Colonic mucosa (tissue), 4 donors: ENCODE results near the gene RPS6KB2. TPM values are rescaled to one million over a fixed set of nuclear protein-coding genes. Genes with fewer than 3 reads are reported as not detected.

Experiments used
- DNase-seq: peaks from one replicate; pipeline ENCODE4 v3.0.0-alpha.2; 2020
- H3K27ac ChIP-seq: fragments of 200-600 bp; one replicate; pipeline ENCODE4 v1.8.0; 2021
- H3K27me3 ChIP-seq: fragments of 200-600 bp; one replicate; pipeline ENCODE4 v1.8.0; 2021
- H3K36me3 ChIP-seq: fragments of 200-600 bp; one replicate; pipeline ENCODE4 v1.8.0; 2021
- H3K4me1 ChIP-seq: fragments of 200-600 bp; one replicate; pipeline ENCODE4 v1.8.0; 2021; ENCODE audit warnings: mild to moderate bottlenecking
- H3K4me3 ChIP-seq: fragments of 200-600 bp; one replicate; pipeline ENCODE4 v1.8.0; 2021
- H3K9ac ChIP-seq, 2 donors: one replicate each; pipeline ENCODE4 v1.7.0; 2013; ENCODE audit warnings: control low read depth in 2 of 2, low read depth in 2 of 2, low read length in 2 of 2
- H3K9me3 ChIP-seq: fragments of 200-600 bp; one replicate; pipeline ENCODE4 v1.8.0; 2021
- intact Hi-C: fragments of 100-400 bp; cut with DNase I; formaldehyde crosslinking; loops from one replicate; pipeline ENCODE4 v1.14.1; 2022
- total RNA-seq, 2 donors: library from RNA; stranded (reverse); fragmentation: NEBNext Ultra II Directional in 1 of 2; extraction: Animal tissue kit (Norgen Biotek cat#: 25700) in 1 of 2; gene quantifications; one replicate each; pipeline ENCODE4 v1.2.1, GENCODE V29; 2021
- TF ChIP-seq, protein P1 (sequence below): fragments of 200-600 bp; IDR thresholded peaks from one replicate; pipeline ENCODE4 v1.8.0; 2022; ENCODE audit warnings: antibody characterized with exemption, mild to moderate bottlenecking
- donor health status: healthy.
- donor health status: DM: no; HTN: no; CAD: no.
- donor health status: DM: no; HTN: no; CAD: no.

The RPS6KB2 gene
- total RNA-seq, 2 donors from 2014 or later: 38.3 to 70.4 TPM

DNA sequence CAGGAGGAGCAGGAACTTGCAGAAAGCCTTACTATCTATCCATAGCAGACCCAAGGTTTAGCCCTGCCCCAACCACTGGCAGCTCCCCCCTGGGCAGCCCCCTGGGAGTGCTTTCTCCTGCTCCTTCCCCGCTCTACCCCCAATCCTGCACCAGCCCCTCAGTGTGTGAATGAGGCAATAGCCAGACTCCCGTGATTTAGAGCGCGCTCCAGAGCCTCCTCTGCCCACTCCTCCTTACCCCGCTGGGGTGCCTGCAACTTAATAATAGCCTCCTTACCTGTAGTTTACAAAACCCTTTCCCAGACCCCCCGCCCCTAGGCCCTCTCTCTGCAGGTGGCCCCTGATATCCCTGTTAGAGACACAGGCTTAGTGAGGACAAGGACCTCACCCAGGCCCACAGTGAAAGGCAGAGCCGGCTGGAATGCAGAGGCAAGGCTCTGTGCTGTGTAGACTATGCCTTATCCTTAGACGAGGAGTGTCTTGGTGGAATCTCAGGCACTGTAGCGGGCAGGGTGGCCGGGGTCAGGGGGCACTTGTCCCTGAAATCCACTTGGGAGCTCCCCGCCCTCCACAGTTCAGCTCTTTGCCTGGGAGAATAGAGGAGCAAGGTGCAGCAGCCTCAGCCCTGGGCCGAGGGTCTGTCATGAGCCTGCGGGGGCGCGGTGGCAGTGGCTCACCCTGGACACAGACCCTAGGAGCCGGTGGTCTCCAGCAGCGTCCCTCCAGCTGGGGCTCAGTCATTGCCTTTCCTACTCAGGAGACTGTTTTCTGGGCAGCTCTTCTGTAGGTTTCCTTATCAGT is 17.1 kb upstream of the RPS6KB2 start:
- Histone ChIP-seq H3K4me1 (no peaks in the 10 kb centered on the region), H3K36me3 (no peaks in the 10 kb centered on the region), H3K9ac (no peak overlapping the region), H3K9me3 (no peaks in the 10 kb centered on the region), H3K4me3 (no peak overlapping the region), H3K27me3 (no peaks in the 10 kb centered on the region), H3K27ac (no peak overlapping the region)
- DNase-seq: no peak
- TF ChIP-seq, protein P1, sequence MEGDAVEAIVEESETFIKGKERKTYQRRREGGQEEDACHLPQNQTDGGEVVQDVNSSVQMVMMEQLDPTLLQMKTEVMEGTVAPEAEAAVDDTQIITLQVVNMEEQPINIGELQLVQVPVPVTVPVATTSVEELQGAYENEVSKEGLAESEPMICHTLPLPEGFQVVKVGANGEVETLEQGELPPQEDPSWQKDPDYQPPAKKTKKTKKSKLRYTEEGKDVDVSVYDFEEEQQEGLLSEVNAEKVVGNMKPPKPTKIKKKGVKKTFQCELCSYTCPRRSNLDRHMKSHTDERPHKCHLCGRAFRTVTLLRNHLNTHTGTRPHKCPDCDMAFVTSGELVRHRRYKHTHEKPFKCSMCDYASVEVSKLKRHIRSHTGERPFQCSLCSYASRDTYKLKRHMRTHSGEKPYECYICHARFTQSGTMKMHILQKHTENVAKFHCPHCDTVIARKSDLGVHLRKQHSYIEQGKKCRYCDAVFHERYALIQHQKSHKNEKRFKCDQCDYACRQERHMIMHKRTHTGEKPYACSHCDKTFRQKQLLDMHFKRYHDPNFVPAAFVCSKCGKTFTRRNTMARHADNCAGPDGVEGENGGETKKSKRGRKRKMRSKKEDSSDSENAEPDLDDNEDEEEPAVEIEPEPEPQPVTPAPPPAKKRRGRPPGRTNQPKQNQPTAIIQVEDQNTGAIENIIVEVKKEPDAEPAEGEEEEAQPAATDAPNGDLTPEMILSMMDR: no peak
- intact Hi-C loops: no loop called here

DNA sequence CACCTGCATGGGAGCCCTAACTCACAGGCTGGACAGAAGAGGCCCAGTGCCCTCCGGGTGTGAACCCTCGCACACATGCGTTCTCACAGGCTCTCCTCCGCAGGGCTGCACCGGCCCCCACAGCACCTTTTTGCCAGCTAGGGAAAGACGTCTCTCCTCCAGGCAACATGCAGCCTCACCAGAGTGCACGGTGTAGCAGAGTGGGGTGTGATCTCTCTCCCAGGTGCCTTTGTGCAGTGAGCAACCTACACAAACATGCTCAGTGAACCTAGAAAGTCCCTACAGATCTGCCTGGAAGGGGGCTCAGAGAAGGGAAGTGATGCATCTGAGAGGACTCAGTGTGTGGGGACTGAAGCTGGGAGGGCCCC is 16.5 kb upstream of the RPS6KB2 start:
- H3K9ac ChIP-seq: no peak overlapping the region
- TF ChIP-seq, protein P1: no peak
- no peaks in the 10 kb centered on the region for H3K36me3 ChIP-seq
- intact Hi-C loops: no loop called here
- no peak for DNase-seq
- no peaks in the 10 kb centered on the region for H3K9me3 ChIP-seq
- no peak overlapping the region for H3K4me3 ChIP-seq
- H3K27me3 ChIP-seq: no peaks in the 10 kb centered on the region
- no peak overlapping the region for H3K27ac ChIP-seq
- H3K4me1 ChIP-seq: no peaks in the 10 kb centered on the region

DNA sequence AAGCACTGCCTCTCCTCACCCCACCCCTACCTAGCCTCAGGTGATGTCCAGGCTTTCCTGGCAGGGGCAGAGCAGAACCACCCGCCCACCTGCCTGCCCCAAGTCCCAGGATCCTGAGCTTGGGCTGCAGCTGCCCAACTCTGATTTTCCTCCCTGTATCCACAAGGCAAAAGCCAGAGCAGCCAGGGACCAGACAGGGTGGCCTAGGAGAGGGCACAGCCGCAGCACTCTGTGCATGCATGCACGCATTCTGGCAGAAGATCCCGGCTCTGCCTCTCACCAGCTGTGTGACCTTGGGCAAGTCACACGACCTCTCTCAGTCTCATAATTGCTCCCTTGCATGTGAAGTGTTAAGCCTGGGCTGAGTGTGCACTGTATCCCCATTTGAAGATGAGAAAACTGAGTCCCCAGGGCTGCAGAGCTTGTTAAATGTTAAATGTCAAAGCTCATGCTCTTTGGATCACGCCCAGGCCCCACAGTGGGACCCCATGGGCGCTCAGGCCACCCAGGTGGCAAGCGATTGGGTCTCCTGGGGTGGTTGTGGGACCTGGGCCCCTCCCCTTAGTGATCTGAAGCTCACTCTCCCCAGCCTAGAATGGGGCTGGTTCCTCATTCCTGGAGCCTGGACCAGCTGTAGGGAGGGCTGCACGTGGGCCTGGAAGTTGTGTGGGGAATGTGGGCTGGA is 15.7 kb upstream of the RPS6KB2 start:
- Histone ChIP-seq H3K4me3 (no peak overlapping the region), H3K4me1 (no peaks in the 10 kb centered on the region), H3K9me3 (no peaks in the 10 kb centered on the region), H3K27ac (no peak overlapping the region), H3K27me3 (no peaks in the 10 kb centered on the region), H3K36me3 (no peaks in the 10 kb centered on the region), H3K9ac (no peak overlapping the region)
- intact Hi-C loops: no loop called here
- TF ChIP-seq, protein P1: no peak
- DNase-seq: no peak

DNA sequence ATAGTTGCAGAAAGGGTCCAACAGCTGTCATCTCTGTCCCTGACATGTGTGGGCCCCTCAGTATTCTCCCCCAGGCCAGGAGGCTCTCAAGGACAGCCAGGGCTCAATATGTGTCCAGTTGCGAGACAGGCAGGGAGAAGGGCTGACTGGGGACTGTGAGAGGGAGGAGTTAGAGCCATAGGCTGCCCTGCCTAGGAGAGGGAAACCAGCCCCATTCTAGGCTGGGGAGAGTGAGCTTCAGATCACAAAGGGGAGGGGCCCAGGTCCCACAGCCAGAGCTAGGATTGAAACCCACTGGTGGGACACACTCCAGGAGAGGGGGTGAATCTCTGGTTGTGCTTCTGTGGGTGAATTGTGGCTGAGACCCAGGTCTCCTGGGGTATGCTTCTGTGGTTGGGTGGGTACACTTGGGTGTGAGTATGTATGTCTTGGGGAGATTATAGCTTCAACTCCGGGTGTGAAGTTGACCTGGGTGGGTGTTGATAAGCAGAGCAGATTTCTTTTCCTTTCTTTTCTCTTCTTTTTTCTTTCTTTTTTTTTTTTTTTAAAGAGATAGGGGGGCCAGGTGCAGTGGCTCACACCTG is 14.9 kb upstream of the RPS6KB2 start:
- no peaks in the 10 kb centered on the region for H3K9me3 ChIP-seq
- no peak overlapping the region for H3K4me3 ChIP-seq
- TF ChIP-seq, protein P1: no peak
- intact Hi-C loops: no loop called here
- no peak overlapping the region for H3K9ac ChIP-seq
- H3K36me3 ChIP-seq: no peaks in the 10 kb centered on the region
- H3K4me1 ChIP-seq: no peaks in the 10 kb centered on the region
- no peak overlapping the region for H3K27ac ChIP-seq
- no peak for DNase-seq
- no peaks in the 10 kb centered on the region for H3K27me3 ChIP-seq

DNA sequence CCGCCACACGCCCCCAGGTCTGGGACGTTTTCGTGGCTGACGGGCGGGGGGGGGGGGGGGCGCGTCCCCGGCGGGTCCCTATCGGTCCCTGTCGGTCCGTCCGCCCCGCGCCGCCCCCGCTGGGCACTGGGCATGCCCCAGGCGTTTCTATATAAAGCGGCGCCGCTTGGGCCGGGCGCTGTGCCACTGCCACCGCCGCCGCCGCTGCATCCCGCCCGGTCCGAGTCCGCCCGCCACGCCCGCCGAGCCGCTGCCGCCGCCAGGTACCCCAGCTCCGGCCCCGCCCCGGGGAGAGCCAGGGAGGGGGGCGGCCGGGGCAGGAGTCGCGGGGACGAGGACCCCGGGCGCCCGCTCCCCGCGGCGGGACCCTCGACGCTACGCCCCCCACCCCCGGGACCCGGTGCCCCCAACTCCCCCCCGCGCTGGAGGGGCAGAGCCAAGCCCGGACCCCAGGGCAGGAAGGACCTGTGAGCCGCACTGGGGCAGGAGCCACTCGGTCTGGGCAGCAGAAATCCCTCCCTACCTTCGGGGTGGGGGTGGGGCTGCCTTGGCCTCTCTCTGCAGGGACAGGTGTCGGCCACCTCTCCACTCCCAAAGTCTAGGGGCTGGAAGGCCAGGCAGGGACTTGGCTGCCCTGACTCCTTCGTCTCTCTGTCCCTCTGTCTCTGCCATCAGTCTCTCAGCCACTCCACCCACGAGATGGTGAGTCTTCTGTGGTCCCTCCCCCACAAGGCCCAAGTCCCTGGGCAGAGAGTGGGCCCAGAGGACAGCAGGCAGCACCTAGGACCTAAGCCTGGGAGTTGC is 12.6 kb upstream of the RPS6KB2 start, which contains the start of gene CARNS1:
Gene CARNS1, plus strand, starts transcription at position 178 of the 804 bp plus-strand sequence. Its CDS starts 522 bp downstream, at position 700.
- TF ChIP-seq, protein P1: no peak
- Histone ChIP-seq H3K9ac (peak within 1 kb of the TSS in 1 of 2 donors; percentile 35), H3K27ac (no peak within 1 kb of the TSS), H3K4me1 (no peaks in the 10 kb centered on the region), H3K36me3 (no peaks in the 10 kb centered on the region), H3K27me3 (no peaks in the 10 kb centered on the region), H3K9me3 (no peaks in the 10 kb centered on the region), H3K4me3 (peak within 1 kb of the TSS; percentile 31)
- intact Hi-C loops: no loop called here
- no peak for DNase-seq
